Heart left ventricle (tissue), 13 donors: ENCODE data around the gene ITM2C.

ENCODE experiments used
- CTCF ChIP-seq, 12 donors: fragments of 200-600 bp; sonication (generic) in 4 of 12; IDR thresholded peaks; one replicate each; pipeline versions ENCODE4 v1.5.0 to v1.8.0; 2018 to 2022; ENCODE audit warnings: antibody characterized with exemption in 12 of 12, mild to moderate bottlenecking in 5 of 12
- POLR2A ChIP-seq, 2 donors: fragments of 450-650 bp; IDR thresholded peaks; one replicate each; pipeline ENCODE4 v1.6.1; 2017; ENCODE audit warnings: antibody characterized with exemption in 2 of 2, mild to moderate bottlenecking in 2 of 2, moderate library complexity in 2 of 2
- donor health status: ischemic (EF 13 %, LVEDD 7.1; RV severe dilation, severe dysfunction).
- donor health status: DM: no; HTN: yes; CAD: no.
- donor health status: DM: no; HTN: no; CAD: no.
- donor health status: ischemic (EF 25% LVEDD 6.9; RV normal size, moderate dysfunction).
- donor health status: ischemic (EF 25% LVEDD 5.7; RV mildly dilated, moderate dysfunction).
- donor health status: ischemic (EF 35%, LVEDD 5.7; RV mildly dilated, moderate dysfunction).
- donor health status: nonischemic (EF 11% LVEDD 7.7; RV severe dilation, severe dysfunction).
- donor health status: DM: yes; HTN: yes; CAD: no.
- donor health status: PGD.
- donor health status: ischemic (EF 29% LVEDD 5.4; RV normal size, mild dysfunction).
- donor health status: nonischemic (EF 23%, LVEDD 6.1; RV moderate dilation, normal function).

GRCh38 chr2:230852113-230852512, 12.6 kb upstream of the ITM2C start:
- no peak for TF ChIP-seq CTCF (IDR thresholded peaks at IDR 0.05)
- TF ChIP-seq POLR2A (IDR thresholded peaks at IDR 0.05), result no peak
